T-helper 1 cell treated with Interleukin-12 subunit alpha and Interleukin-12 subunit beta and Interleukin-4 antibody, amounts not matched to agents 30 μg/mL and 1 μg/mL, for 36 hours (primary cell): ENCODE data around the gene ASB13.
"Not testable (repeated sequence)": the region's sequence is repeated elsewhere in the genome, so short reads cannot be mapped to it uniquely, and the experiment has no call there.

Experiments used
- H3K27ac Mint-ChIP-seq: one replicate; pipeline ENCODE4 v1.8.0; 2021; ENCODE audit warnings: mild to moderate bottlenecking, mixed read lengths
- H3K27me3 Mint-ChIP-seq: one replicate; pipeline ENCODE4 v1.8.0; 2021; ENCODE audit warnings: low read depth, mixed read lengths
- H3K36me3 Mint-ChIP-seq: one replicate; pipeline ENCODE4 v1.8.0; 2021; ENCODE audit warnings: low read depth, mixed read lengths
- H3K4me1 Mint-ChIP-seq: one replicate; pipeline ENCODE4 v1.8.0; 2021; ENCODE audit warnings: low read depth, mixed read lengths
- H3K4me3 Mint-ChIP-seq: one replicate; pipeline ENCODE4 v1.8.0; 2021; ENCODE audit warnings: mild to moderate bottlenecking, moderate library complexity, mixed read lengths
- H3K9me3 Mint-ChIP-seq: one replicate; pipeline ENCODE4 v1.8.0; 2021; ENCODE audit warnings: mixed read lengths

Gene ASB13

GRCh38 chr10:5603091-5603847, 63.1 kb downstream of the ASB13 start:
- peaks cover 1% of the 10 kb centered on the region for H3K27me3 Mint-ChIP-seq
- H3K9me3 Mint-ChIP-seq = no peaks in the 10 kb centered on the region
- no peaks in the 10 kb centered on the region for H3K36me3 Mint-ChIP-seq
- no peaks in the 10 kb centered on the region for H3K4me1 Mint-ChIP-seq
- no peak overlapping the region for H3K4me3 Mint-ChIP-seq
- H3K27ac Mint-ChIP-seq = no peak overlapping the region

- Mint-ChIP-seq H3K4me1 (no peaks in the 10 kb centered on the region), H3K9me3 (no peaks in the 10 kb centered on the region), H3K4me3 (no peak overlapping the region), H3K36me3 (no peaks in the 10 kb centered on the region), H3K27ac (no peak overlapping the region), H3K27me3 (no peaks in the 10 kb centered on the region)
Observed at GRCh38 chr10:5601826-5602495, 64.4 kb downstream of the ASB13 start.

- no peaks in the 10 kb centered on the region for H3K36me3 Mint-ChIP-seq
- no peaks in the 10 kb centered on the region for H3K27me3 Mint-ChIP-seq
- no peak overlapping the region for H3K4me3 Mint-ChIP-seq
- no peak overlapping the region for H3K27ac Mint-ChIP-seq
- peaks cover 4% of the 10 kb centered on the region for H3K4me1 Mint-ChIP-seq
- H3K9me3 Mint-ChIP-seq = no peaks in the 10 kb centered on the region
Observed at GRCh38 chr10:5600908-5601307, 65.5 kb downstream of the ASB13 start.

GRCh38 chr10:5599613-5600520, 66.5 kb downstream of the ASB13 start:
- no peak overlapping the region for H3K4me3 Mint-ChIP-seq
- H3K36me3 Mint-ChIP-seq = no peaks in the 10 kb centered on the region
- no peak overlapping the region for H3K27ac Mint-ChIP-seq
- H3K9me3 Mint-ChIP-seq = no peaks in the 10 kb centered on the region
- peaks cover 5% of the 10 kb centered on the region for H3K4me1 Mint-ChIP-seq
- peaks cover 8% of the 10 kb centered on the region for H3K27me3 Mint-ChIP-seq

- Mint-ChIP-seq H3K36me3 (no peaks in the 10 kb centered on the region), H3K4me1 (peaks cover 5% of the 10 kb centered on the region), H3K27ac (no peak overlapping the region), H3K9me3 (no peaks in the 10 kb centered on the region), H3K27me3 (peaks cover 11% of the 10 kb centered on the region), H3K4me3 (no peak overlapping the region)
Observed at GRCh38 chr10:5598085-5598690, 68.2 kb downstream of the ASB13 start.

- no peak overlapping the region for H3K4me3 Mint-ChIP-seq
- H3K27ac Mint-ChIP-seq = no peak overlapping the region
- H3K9me3 Mint-ChIP-seq = no peaks in the 10 kb centered on the region
- H3K36me3 Mint-ChIP-seq = no peaks in the 10 kb centered on the region
- H3K27me3 Mint-ChIP-seq = peaks cover 18% of the 10 kb centered on the region
- H3K4me1 Mint-ChIP-seq = peaks cover 5% of the 10 kb centered on the region
Observed at GRCh38 chr10:5596611-5597341, 69.6 kb downstream of the ASB13 start.

- H3K4me3 Mint-ChIP-seq = no peak overlapping the region
- H3K27me3 Mint-ChIP-seq = peaks cover 18% of the 10 kb centered on the region
- H3K9me3 Mint-ChIP-seq = no peaks in the 10 kb centered on the region
- no peaks in the 10 kb centered on the region for H3K36me3 Mint-ChIP-seq
- no peak overlapping the region for H3K27ac Mint-ChIP-seq
- peaks cover 5% of the 10 kb centered on the region for H3K4me1 Mint-ChIP-seq
Observed at GRCh38 chr10:5595994-5596471, 70.4 kb downstream of the ASB13 start.

- H3K9me3 Mint-ChIP-seq = no peaks in the 10 kb centered on the region
- no peak overlapping the region for H3K4me3 Mint-ChIP-seq
- H3K4me1 Mint-ChIP-seq = peaks cover 5% of the 10 kb centered on the region
- H3K27me3 Mint-ChIP-seq = peaks cover 18% of the 10 kb centered on the region
- no peaks in the 10 kb centered on the region for H3K36me3 Mint-ChIP-seq
- no peak overlapping the region for H3K27ac Mint-ChIP-seq
Observed at GRCh38 chr10:5595591-5595990, 70.8 kb downstream of the ASB13 start.

- Mint-ChIP-seq H3K4me1 (peaks cover 5% of the 10 kb centered on the region), H3K9me3 (no peaks in the 10 kb centered on the region), H3K27ac (no peak overlapping the region), H3K36me3 (no peaks in the 10 kb centered on the region), H3K4me3 (no peak overlapping the region), H3K27me3 (peaks cover 18% of the 10 kb centered on the region)
Observed at GRCh38 chr10:5595095-5595494, 71.3 kb downstream of the ASB13 start.

- Mint-ChIP-seq H3K27ac (no peak overlapping the region), H3K36me3 (no peaks in the 10 kb centered on the region), H3K4me1 (peaks cover 5% of the 10 kb centered on the region), H3K4me3 (no peak overlapping the region), H3K9me3 (no peaks in the 10 kb centered on the region), H3K27me3 (peaks cover 18% of the 10 kb centered on the region)
Observed at GRCh38 chr10:5594271-5595049, 71.9 kb downstream of the ASB13 start.

- H3K36me3 Mint-ChIP-seq, H3K4me3 Mint-ChIP-seq, H3K27ac Mint-ChIP-seq, H3K4me1 Mint-ChIP-seq, H3K9me3 Mint-ChIP-seq: not testable (repeated sequence)
- H3K27me3 Mint-ChIP-seq = peaks cover 18% of the 10 kb centered on the region
Observed at GRCh38 chr10:5593347-5593746, 73.0 kb downstream of the ASB13 start.

- peaks cover 5% of the 10 kb centered on the region for H3K4me1 Mint-ChIP-seq
- no peak overlapping the region for H3K4me3 Mint-ChIP-seq
- H3K36me3 Mint-ChIP-seq = no peaks in the 10 kb centered on the region
- no peaks in the 10 kb centered on the region for H3K9me3 Mint-ChIP-seq
- H3K27ac Mint-ChIP-seq = no peak overlapping the region
- H3K27me3 Mint-ChIP-seq = peaks cover 18% of the 10 kb centered on the region
Observed at GRCh38 chr10:5592070-5592469, 74.3 kb downstream of the ASB13 start.

- H3K9me3 Mint-ChIP-seq = no peaks in the 10 kb centered on the region
- H3K27me3 Mint-ChIP-seq = peaks cover 23% of the 10 kb centered on the region
- no peak overlapping the region for H3K27ac Mint-ChIP-seq
Observed at GRCh38 chr10:5591336-5591824, 75.0 kb downstream of the ASB13 start.

More at GRCh38 chr10:5591336-5591824, 75.0 kb downstream of the ASB13 start:
- no peaks in the 10 kb centered on the region for H3K36me3 Mint-ChIP-seq
- H3K4me3 Mint-ChIP-seq = no peak overlapping the region
- peaks cover 4% of the 10 kb centered on the region for H3K4me1 Mint-ChIP-seq
